LNCAP (cell line): ENCODE data around the gene ARAP2.

Experiments
- TF ChIP-seq, protein P1 (sequence below): fragments of 450-650 bp; IDR thresholded peaks from 2 replicates; pipeline ENCODE4 v1.5.1; 2017; ENCODE audit warnings: mild to moderate bottlenecking

The ARAP2 gene

DNA sequence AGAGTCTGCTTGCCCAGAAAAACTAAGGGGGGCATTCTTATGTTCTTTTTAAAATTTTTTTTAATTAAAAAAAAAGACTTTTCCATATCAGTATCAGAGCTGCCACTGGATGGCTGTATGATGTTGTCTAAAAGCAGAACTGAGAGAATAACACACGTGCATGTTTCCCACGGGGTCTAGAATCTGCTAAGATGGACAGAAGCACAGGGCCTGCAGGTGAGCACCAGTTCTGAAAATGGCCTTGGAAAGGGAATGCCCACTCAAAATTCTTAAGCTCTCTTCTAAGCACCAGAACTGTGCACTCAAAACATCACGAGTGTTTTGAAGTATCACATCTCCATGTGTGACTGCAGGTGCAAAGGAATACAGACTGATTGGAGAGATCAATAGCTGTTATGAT lies 61.1 kb downstream of the ARAP2 start:
- TF ChIP-seq, protein P1, sequence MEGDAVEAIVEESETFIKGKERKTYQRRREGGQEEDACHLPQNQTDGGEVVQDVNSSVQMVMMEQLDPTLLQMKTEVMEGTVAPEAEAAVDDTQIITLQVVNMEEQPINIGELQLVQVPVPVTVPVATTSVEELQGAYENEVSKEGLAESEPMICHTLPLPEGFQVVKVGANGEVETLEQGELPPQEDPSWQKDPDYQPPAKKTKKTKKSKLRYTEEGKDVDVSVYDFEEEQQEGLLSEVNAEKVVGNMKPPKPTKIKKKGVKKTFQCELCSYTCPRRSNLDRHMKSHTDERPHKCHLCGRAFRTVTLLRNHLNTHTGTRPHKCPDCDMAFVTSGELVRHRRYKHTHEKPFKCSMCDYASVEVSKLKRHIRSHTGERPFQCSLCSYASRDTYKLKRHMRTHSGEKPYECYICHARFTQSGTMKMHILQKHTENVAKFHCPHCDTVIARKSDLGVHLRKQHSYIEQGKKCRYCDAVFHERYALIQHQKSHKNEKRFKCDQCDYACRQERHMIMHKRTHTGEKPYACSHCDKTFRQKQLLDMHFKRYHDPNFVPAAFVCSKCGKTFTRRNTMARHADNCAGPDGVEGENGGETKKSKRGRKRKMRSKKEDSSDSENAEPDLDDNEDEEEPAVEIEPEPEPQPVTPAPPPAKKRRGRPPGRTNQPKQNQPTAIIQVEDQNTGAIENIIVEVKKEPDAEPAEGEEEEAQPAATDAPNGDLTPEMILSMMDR = no peak

DNA sequence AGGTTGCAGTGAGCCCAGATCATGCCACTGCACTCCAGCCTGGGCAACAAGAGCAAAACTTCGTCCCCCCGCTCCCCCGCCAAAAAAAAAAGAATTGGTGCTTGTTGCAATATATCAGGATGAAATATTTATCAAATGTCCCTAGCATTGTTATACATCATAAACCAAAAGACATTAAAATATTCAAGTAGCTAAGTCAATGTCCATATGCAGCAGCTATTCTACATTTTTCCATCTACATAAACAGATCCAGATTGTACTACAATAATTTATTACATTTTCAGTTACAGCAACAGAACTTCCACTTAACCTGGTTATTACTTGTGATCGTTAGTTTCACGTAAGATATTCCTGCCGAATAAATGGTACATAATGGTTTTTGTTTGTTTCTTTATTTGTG lies 64.1 kb downstream of the ARAP2 start:
- TF ChIP-seq, protein P1 = no peak

DNA sequence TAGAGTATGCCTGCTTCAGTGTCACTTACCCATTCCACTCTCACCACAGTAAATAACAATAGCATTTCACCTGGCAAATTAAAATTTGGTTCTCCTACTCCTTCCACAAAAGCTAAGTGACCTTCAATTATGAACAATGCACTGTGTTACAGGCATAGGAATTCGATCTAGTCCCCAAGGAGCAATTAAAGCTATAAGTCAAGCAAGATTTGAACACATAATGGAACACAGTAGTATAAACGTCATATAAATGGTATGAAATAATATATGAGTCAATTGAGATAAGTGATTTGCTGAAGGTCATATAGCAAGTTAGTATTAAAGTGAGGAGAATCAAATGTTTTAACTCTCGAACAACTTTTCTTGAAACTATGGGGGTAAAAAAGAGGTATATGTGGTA lies 65.8 kb downstream of the ARAP2 start:
- TF ChIP-seq, protein P1 = no peak

DNA sequence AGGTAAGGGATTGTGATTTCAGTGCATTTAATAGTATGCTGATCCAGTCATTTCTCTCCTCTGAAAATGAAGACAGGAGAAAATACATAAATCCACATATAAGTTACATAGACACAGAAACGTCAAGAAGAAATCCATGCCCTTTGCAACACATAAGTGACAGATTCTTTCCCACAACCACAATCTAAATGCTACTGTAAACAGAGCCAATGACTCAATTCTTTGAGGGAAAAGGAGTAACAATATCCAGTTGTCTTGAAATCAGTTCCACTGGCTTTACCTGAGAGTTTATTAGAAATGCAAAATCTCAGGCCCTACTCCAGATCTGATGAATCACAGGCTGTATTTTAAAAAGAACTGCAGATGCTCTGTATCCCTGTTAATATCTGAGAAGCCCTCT lies 66.4 kb downstream of the ARAP2 start:
- TF ChIP-seq, protein P1 = no peak

DNA sequence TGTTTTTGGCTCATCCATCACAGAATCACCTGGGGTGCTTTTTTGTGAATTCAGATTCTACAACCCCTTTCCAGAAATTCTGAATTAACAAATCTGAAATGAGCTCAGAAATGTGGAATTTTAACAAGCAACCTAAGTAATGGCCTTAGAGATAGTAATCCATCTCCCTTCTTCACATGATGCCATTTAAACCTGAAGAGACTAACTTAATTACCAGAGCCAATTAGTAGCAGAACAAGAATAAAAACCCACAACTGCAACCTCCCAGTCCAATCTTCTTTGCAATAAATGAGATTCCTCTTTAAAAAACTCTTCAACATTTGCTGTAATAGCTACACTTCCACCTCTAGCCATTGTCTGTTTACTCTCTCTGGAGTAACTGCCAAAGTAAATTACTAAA lies 69.7 kb downstream of the ARAP2 start:
- TF ChIP-seq, protein P1 = no peak

DNA sequence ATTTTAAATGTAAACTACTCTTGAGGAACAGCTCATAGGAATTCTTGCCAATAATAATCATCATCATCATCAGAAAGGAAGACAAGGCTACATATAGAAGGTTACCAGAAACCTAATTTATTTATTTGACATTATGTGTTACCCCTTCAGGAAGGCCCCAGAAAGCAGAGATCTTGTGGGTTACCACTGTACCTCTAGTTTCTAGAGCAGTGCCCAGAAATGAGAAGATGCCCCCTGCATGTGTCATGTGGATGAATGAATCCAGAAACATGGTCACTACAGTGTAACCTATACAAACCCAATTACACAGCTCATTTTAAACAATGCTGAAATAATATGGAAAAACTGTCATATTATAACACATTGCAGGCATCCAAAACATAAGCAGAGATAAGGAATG lies 70.4 kb downstream of the ARAP2 start:
- TF ChIP-seq, protein P1 = no peak

DNA sequence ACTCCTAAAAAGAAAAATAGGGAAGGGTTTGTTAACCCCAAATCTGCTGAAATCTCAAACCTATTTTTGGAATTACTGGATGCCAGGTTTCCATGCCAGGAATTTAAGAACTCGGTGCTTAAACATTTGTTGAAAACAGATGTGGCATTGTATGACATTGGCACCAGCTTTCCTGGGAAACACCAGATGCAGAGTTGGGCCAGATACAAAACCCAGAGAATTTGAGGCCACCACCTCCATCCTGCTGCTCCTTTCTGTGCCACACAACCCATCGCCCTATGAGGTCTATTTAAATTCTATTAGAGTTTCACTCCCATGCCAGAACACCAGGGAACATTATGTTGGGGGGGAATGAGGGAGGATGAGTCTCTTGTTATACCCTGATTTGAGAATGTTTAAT lies 71.7 kb downstream of the ARAP2 start:
- TF ChIP-seq, protein P1 = no peak

DNA sequence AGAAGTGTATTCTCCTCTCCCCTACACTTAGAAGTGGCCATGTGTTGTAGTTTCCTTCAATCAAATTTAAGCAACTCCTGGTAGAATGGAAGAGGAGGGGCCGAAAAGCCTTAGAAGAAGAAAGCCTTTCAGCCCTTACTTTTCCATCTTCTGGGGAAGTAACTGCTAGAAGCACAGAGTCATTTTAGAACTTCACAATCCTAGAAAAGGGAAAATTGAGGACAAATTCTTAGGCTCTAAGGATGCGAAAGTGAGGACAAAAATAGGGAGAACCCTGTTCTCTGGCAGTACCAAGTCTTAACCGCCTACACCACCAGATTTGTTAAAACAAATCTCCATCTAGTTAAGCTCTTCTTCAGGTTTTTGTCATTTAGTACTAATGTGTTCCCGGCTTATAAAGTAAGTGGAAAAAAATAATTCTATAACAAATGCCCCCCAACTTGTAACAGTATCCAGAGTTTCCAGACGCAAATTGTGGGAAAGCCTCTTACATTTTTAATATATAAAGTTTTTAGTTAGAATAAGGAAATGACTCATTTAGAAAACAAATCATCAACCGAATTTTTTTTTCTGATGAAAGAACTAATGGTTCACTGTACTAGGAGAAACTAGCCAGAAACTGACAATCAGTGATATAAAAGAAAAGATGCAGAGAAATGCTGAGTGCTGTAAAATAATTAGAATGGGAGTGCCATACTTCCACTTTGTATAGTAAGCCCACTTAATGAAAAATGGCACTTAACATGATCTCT lies 76.0 kb downstream of the ARAP2 start:
- TF ChIP-seq, protein P1 = no peak
